HepG2 (cell line): ENCODE data around the gene HOMEZ. TPM values are rescaled to one million over a fixed set of nuclear protein-coding genes. Genes with fewer than 3 reads are reported as not detected.

Experiments used
- ATM ChIP-seq: fragments of 450-650 bp; IDR thresholded peaks from 2 replicates; pipeline ENCODE4 v1.7.1; 2017; ENCODE audit warnings: mild to moderate bottlenecking, borderline replicate concordance
- EZH2 ChIP-seq: conservative IDR thresholded peaks from 2 replicates; pipeline ENCODE4 v1.6.1; 2012; ENCODE audit warnings: mild to moderate bottlenecking, low read depth, low read length, moderate library complexity
- HIC2 ChIP-seq: sonication (generic); formaldehyde crosslinking; IDR thresholded peaks from 2 replicates; pipeline ENCODE4 v1.9.0; 2022; ENCODE audit warnings: low read depth, missing genetic modification reagents
- MXD3 ChIP-seq: IDR thresholded peaks from 2 replicates; pipeline ENCODE4 v1.6.1; 2016; ENCODE audit warnings: mild to moderate bottlenecking, missing biosample characterization, missing genetic modification reagents
- NCOA2 ChIP-seq: sonication (generic); formaldehyde crosslinking; IDR thresholded peaks from 2 replicates; pipeline ENCODE4 v1.8.0; 2022; ENCODE audit warnings: inconsistent platforms
- PHF8 ChIP-seq: sonication (generic); formaldehyde crosslinking; IDR thresholded peaks from 2 replicates; pipeline ENCODE4 v1.5.0; 2020; ENCODE audit warnings: missing genetic modification reagents
- SETDB1 ChIP-seq: sonication (generic); formaldehyde crosslinking; IDR thresholded peaks from 2 replicates; pipeline ENCODE4 v1.5.1; 2020; ENCODE audit warnings: missing genetic modification reagents, mild to moderate bottlenecking, borderline replicate concordance
- TCF7 ChIP-seq: sonication (generic); IDR thresholded peaks from 2 replicates; pipeline ENCODE4 v1.6.1; 2016; ENCODE audit warnings: antibody characterized with exemption, low read depth
- THAP8 ChIP-seq: sonication (generic); formaldehyde crosslinking; IDR thresholded peaks from 2 replicates; pipeline ENCODE4 v1.5.1; 2020; ENCODE audit warnings: missing genetic modification reagents, mild to moderate bottlenecking, borderline replicate concordance
- TRAFD1 ChIP-seq: sonication (generic); formaldehyde crosslinking; IDR thresholded peaks from 2 replicates; pipeline ENCODE4 v1.5.1; 2020; ENCODE audit warnings: missing genetic modification reagents, mild to moderate bottlenecking, borderline replicate concordance
- ZBTB42 ChIP-seq: sonication (generic); formaldehyde crosslinking; IDR thresholded peaks from 2 replicates; pipeline ENCODE4 v1.5.0; 2020; ENCODE audit warnings: mild to moderate bottlenecking, missing genetic modification reagents
- ZFP41 ChIP-seq: sonication (generic); formaldehyde crosslinking; IDR thresholded peaks from 2 replicates; pipeline ENCODE4 v1.4.0; 2020; ENCODE audit warnings: mild to moderate bottlenecking, missing genetic modification reagents, borderline replicate concordance
- ZNF326 ChIP-seq: sonication (generic); formaldehyde crosslinking; IDR thresholded peaks from 2 replicates; pipeline ENCODE4 v1.4.0; 2020; ENCODE audit warnings: missing genetic modification reagents, borderline replicate concordance
- ZNF563 ChIP-seq: sonication (generic); formaldehyde crosslinking; IDR thresholded peaks from 2 replicates; pipeline ENCODE4 v1.8.0; 2022; ENCODE audit warnings: mild to moderate bottlenecking, moderate library complexity, missing genetic modification reagents
- ZNF598 ChIP-seq: sonication (generic); formaldehyde crosslinking; IDR thresholded peaks from 2 replicates; pipeline ENCODE4 v1.5.1; 2020; ENCODE audit warnings: mild to moderate bottlenecking, missing genetic modification reagents, borderline replicate concordance
- ZNF646 ChIP-seq: sonication (generic); formaldehyde crosslinking; IDR thresholded peaks from 2 replicates; pipeline ENCODE4 v1.9.0; 2021; ENCODE audit warnings: mild to moderate bottlenecking, missing genetic modification reagents
- ZNF790 ChIP-seq: sonication (generic); formaldehyde crosslinking; IDR thresholded peaks from 2 replicates; pipeline ENCODE4 v1.8.0; 2022; ENCODE audit warnings: missing genetic modification reagents, mild to moderate bottlenecking, borderline replicate concordance
- polyA plus RNA-seq, 8 experiments: library from polyadenylated mRNA; depleted of rRNA in 3 of 8; stranded (reverse) in 7 of 8; unstranded in 1 of 8; fragments of >200 nt; fragmentation: Illumina TruSeq in 4 of 8; extraction: Trizol in 4 of 8; gene quantifications; 2 replicates each; pipeline versions ENCODE4 v1.2.1 to v1.2.3, GENCODE V29; 2011 to 2016; ENCODE audit warnings: low read depth in 4 of 8, missing spikeins in 1 of 8, mixed read lengths in 1 of 8; ENCODE audit not compliant: insufficient read depth in 1 of 8
- total RNA-seq, 5 experiments: library from RNA; depleted of rRNA; stranded (reverse); fragments of >200 nt; fragmentation: Illumina TruSeq; extraction: Trizol; gene quantifications; 2 replicates each; pipeline ENCODE4 v1.2.3, GENCODE V29; 2016; ENCODE audit warnings: low read depth in 1 of 5

The HOMEZ gene
- total and polyA plus RNA-seq, 2 of the 13 experiments (the other 11 are each of a cell fraction or from before 2014, with no cell fraction given): 14.5 to 31.8 TPM

GRCh38 chr14:23320584-23321571 lies 34.9 kb upstream of the HOMEZ start, which contains the start of gene PABPN1 (continued):
- TF ChIP-seq HIC2 (CRISPR knock-in tag) (peak; percentile 66; the same call in 1 of the 2 replicates), ZBTB42 (CRISPR knock-in tag) (peak; percentile 91; the same call in 1 of the 2 replicates), THAP8 (CRISPR knock-in tag) (no peak), TCF7 (no peak), ATM (no peak), ZNF646 (CRISPR knock-in tag) (no peak), NCOA2 (peak; percentile 82), ZNF790 (CRISPR knock-in tag) (peak; percentile 81; the same call in 1 of the 2 replicates), MXD3 (peak; percentile 88), EZH2 (no peak), ZNF326 (CRISPR knock-in tag) (peak; percentile 96), ZNF563 (CRISPR knock-in tag) (peak; percentile 77), PHF8 (CRISPR knock-in tag) (peak; percentile 85), TRAFD1 (CRISPR knock-in tag) (no peak; the same call in 1 of the 2 replicates), ZFP41 (CRISPR knock-in tag) (peak; percentile 95), SETDB1 (CRISPR knock-in tag) (no peak), ZNF598 (CRISPR knock-in tag) (peak; percentile 98)
